Retina (tissue), 1 donor: ENCODE data around the gene TMEM44.
"Not testable (repeated sequence)": the region's sequence is repeated elsewhere in the genome, so short reads cannot be mapped to it uniquely, and the experiment has no call there.

Source experiments
- DNase-seq: peaks from one replicate; pipeline ENCODE4 v3.0.0-alpha.2; 2016

TMEM44 gene

DNA sequence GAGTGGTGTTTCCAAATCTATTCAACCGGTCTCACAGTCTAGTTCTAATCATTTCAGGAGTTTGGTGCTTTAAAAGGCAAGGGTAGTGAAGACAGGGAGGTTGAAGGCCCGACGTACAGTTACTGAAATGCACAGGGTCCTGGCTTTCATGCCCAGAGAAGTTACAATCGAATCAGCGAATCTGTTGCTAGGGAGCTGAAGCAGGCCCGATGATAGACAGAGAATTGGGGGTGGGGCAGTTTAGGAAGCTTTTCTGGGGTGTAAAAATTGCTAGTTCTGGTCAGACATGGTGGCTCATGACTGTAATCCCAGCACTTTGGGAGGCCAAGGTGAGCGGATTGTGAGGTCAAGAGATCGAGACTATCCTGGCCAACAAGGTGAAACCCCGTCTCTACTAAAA lies 83.4 kb downstream of the TMEM44 start:
- DNase-seq = no peak

DNA sequence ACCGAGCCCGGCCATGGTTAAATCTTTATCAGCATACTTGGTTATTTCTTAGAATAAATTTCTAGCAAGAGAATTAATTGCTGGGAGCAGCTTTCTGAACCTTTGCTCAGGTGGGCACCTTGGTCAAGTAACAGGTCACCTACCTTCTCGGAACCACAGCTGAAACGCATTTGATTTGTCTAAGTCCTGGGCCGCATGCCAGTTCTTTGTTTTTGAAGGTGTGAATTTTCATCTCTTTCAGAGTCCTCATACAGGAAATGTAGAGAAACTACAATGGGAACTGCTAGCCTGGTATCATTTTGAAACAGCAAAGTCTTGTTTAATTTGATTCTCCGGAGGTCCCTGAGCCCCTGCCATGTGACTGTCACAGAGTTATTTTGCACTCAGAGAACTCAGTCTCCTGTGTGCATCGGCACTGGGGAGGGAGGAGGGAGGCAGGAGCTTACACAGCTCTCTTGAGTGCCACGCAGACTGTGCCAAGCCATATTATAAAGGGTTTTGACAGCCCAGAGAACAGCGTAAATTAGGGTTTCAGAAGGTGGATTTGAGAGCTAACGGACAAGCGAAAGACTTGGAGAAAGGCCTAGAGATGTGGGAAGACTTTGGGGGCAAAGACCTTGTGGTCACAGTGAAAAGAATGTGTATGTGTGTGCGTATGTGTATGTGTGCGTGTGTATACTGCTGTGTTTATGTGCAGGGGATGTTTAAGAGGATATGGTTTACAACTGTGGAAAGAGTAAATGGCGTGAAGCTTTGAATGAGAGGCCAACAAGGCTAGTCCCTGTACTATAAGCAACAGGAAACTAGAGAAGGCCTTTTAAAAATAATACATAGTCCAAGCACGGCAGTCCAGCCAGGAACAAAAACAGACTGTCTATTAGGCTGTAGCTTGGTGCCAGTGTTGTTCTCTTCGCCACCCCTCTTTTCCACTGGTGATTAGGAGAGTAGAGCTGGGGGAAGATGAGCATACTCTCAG lies 84.6 kb downstream of the TMEM44 start:
- peak; percentile 26 for DNase-seq

DNA sequence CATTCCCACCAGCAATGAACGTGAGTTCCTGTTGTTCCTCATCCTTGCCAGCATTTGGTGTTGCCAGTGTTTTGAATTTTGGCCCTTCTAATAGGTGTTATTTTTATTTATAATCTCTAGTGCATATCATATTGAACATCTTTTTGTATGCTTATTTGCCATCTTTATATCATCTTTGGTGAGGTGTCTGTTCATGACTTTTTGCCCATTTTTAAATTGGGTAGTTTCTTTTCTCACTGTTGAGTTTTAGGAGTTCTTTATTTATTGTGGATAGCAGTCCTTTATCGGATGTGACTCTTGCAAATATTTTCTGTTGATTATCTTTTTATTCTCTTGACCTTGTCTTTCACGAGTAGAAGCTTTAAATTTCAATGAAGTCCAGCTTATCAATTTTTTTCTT lies 86.2 kb downstream of the TMEM44 start:
- no peak for DNase-seq

DNA sequence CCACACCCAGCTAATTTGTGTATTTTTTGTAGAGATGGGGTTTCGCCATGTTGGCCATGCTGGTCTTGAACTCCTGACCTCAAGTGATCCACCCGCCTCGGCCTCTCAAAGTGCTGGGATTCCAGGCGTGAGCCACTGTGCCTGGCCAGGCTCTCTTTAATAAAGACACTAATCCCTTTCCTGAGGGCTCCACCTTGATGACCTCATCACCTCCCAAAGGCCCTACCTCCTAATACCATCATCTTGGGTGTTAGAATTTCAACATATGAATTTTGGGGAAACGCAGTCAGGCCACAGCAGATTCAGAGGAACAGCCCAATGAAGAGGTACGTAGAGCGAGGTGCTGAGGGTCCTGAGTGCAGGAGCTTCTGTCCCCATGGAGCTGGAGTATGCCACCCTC lies 87.7 kb downstream of the TMEM44 start:
- DNase-seq = not testable (repeated sequence)

DNA sequence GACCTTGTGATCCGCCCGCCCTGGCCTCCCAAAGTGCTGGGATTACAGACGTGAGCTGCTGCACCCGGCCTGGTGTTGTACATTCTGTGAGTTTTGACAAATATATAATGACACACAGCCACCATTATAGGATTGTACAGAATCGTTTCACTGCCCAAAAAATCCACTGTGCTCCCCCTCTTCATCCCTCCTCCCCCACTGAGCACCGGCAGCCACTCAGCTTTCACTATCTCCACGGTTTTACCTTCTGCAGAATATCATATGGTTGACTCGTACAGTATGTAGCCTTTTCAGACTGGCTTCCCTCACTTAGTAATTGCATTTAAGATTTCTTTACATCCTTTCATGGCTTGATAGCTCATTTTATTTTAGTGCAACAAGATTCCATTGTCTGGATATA lies 89.7 kb downstream of the TMEM44 start:
- DNase-seq = no peak

DNA sequence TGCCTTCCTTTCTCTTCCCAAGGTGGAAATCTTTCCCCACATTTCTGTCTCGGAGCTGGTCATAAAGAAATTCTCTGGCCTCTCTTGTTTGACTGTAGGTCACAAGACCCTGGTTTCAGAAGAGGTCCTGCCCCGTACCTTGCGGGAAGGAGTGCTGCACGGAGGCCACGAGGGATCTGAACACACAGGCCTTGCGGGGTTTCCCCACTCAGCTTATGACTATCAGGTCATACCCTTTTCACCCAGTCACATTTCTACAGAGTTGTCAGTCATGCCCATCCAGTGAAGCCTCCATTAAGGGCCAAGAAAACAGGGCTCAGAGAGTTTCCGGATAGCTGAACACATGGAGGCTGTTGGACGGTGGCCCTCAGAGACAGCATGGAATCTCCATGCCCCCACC lies 91.7 kb downstream of the TMEM44 start:
- DNase-seq = no peak

DNA sequence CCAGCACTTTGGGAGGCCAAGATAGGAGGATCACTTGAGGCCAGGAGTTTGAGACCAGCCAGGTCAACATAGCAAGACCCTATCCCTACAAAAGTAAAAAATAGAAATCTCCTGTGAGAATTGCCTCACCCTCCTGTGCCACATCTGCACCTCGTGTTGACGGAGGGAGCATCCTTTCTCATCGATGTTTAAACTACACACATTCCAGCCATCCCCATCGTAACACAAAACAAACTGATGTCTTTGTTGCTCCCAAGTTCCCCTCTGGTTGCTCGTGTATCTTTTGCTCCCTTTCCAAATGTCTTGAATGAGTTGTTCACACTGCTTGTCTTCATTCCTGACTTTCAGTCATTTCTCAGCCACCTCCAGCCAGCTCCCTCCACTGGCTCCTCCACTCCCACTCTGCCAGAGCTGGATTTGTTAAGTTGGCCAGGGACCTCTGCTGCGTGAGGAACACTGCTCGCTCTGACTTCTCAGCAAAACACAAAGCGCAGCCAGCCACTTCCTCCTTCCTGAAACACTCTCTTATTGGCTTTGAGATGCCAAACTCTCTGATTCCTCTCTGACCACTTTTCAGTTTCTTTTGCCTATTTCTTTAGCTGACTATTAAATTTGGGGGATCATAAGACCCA lies 92.8 kb downstream of the TMEM44 start:
- no peak for DNase-seq

DNA sequence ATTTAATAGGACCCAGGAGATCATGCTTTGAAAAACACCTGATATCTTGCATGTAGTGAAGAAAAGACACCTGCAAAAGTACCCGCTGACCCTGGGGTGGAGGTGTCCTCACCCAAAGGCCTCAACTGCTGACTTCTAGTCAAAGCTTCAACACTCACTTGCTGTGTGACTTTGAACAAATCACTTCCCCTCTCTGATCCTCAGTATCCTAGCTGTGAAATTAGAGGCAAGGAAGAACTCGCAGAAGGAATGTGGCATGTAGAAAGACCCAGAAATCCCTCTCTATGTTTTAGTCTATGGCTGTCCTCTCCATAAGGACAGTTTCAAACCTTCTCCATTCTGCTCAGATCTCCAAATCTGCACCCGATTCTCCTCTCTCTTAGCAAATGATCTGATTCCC lies 93.7 kb downstream of the TMEM44 start:
- no peak for DNase-seq

DNA sequence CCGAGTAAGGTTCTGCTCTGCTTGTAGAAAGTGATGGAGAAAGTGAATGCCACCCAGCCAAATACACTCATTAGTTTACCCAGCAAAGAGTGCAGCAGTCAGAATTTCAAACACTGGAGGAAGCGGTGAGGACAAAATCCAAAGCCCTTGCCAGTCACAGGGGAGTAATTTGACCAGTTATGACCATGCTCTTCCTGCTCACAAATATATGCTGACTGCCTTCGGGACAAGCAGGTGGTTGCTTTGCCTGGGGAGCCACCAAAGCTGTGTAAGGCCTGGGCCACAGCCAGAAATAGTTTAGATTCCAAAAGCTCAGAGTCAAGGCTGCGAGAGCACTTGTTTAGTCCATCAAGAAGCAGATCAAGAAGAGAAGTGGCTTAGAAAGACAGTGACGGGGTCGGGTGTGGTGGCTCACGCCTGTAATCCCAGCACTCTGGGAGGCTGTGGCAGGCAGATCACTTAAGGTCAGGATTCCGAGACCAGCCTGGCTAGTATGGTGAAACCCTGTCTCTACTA lies 95.4 kb downstream of the TMEM44 start:
- DNase-seq = no peak
